ENCODE data around the gene SNX20. TPM values are rescaled to one million over a fixed set of nuclear protein-coding genes. Genes with fewer than 3 reads are reported as not detected.

SNX20 gene
- total RNA-seq, 2 experiments from 2014 or later = 64.8 to 65.3 TPM

- ATAC-seq (no peak), DNase-seq (no peak)
- no peaks in the 10 kb centered on the region for H3K27me3 Mint-ChIP-seq (ENCODE audit: low read depth)
- ChIA-PET POLR2A (no interaction called here), CTCF (interaction anchor here (1.3 to 1.9 kb wide), 2 partner anchors 14 to 165 kb away, joined by 4 to 6 read pairs; no protein-coding TSS in a partner anchor)
- no peaks in the 10 kb centered on the region for H3K9me3 Mint-ChIP-seq (ENCODE audit: insufficient read depth)
- H3K27ac Mint-ChIP-seq = no peak overlapping the region
- no peak overlapping the region for H3K4me3 Mint-ChIP-seq
- peaks cover 2% of the 10 kb centered on the region for H3K4me1 Mint-ChIP-seq (ENCODE audit: low read depth)
- no peaks in the 10 kb centered on the region for H3K36me3 Mint-ChIP-seq (ENCODE audit: low read depth)
Observed at GRCh38 chr16:50640919-50641817, 39.9 kb downstream of the SNX20 start.

- no peak for ATAC-seq
- no peaks in the 10 kb centered on the region for H3K9me3 Mint-ChIP-seq (ENCODE audit: insufficient read depth)
- H3K27ac Mint-ChIP-seq = no peak overlapping the region
- H3K36me3 Mint-ChIP-seq (ENCODE audit: low read depth) = no peaks in the 10 kb centered on the region
- no peak overlapping the region for H3K4me3 Mint-ChIP-seq
- DNase-seq = no peak
- no peaks in the 10 kb centered on the region for H3K27me3 Mint-ChIP-seq (ENCODE audit: low read depth)
- CTCF ChIA-PET = interaction anchor here (1.3 to 1.9 kb wide), 2 partner anchors 25 to 166 kb away, joined by 4 to 8 read pairs; no protein-coding TSS in a partner anchor
- peaks cover 4% of the 10 kb centered on the region for H3K4me1 Mint-ChIP-seq (ENCODE audit: low read depth)
- POLR2A ChIA-PET = no interaction called here
Observed at GRCh38 chr16:50640391-50640790, 40.7 kb downstream of the SNX20 start.

DNA sequence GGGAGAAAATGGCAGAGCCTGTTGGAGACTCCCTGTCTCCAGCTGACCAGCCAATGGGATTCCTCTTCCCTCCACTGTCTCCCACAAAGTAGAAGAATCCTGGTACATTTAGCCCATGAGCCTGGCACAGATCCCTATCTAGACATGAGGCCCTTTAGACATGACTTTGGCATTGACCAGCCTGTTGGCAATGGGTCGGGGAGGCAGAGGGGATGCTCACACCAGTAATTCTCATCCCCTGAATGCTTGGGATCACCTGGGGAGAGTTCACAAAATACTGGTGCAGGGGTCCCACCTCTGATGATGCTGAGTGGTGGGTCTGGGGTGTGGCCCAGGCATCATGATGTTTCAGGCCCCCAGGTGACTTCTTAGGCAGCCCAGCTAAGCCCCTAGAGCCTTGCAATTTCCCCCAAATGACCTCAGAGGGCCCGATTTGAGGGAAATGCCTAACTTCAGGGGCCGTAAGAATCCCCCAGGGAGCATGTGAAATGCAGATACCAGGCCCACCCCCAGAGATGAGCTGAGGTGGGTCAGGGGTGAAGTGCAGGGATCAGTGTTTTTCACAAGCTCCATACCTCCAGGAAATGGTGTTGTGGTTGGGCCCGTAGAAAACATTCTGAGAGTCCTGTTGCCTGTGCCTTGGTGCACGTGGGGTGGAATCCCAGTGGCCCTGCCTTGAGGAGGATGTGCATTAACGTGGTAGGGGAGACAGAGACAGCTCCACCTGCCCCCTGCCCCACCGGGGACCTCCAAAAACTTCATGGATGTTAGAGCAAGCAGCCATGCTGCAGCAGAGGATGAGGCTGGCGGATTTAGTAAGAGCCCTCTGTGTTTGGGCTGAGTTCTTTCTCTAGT lies 42.1 kb downstream of the SNX20 start:
- DNase-seq (no peak), ATAC-seq (no peak)
- Mint-ChIP-seq H3K9me3 (ENCODE audit: insufficient read depth) (no peaks in the 10 kb centered on the region), H3K27me3 (ENCODE audit: low read depth) (no peaks in the 10 kb centered on the region), H3K27ac (no peak overlapping the region), H3K36me3 (ENCODE audit: low read depth) (no peaks in the 10 kb centered on the region), H3K4me3 (no peak overlapping the region), H3K4me1 (ENCODE audit: low read depth) (peaks cover 4% of the 10 kb centered on the region)
- CTCF ChIA-PET = interaction anchor here (1.9 kb wide), 1 partner anchor 27 kb away, joined by 8 read pairs; no protein-coding TSS in a partner anchor
- POLR2A ChIA-PET = no interaction called here

DNA sequence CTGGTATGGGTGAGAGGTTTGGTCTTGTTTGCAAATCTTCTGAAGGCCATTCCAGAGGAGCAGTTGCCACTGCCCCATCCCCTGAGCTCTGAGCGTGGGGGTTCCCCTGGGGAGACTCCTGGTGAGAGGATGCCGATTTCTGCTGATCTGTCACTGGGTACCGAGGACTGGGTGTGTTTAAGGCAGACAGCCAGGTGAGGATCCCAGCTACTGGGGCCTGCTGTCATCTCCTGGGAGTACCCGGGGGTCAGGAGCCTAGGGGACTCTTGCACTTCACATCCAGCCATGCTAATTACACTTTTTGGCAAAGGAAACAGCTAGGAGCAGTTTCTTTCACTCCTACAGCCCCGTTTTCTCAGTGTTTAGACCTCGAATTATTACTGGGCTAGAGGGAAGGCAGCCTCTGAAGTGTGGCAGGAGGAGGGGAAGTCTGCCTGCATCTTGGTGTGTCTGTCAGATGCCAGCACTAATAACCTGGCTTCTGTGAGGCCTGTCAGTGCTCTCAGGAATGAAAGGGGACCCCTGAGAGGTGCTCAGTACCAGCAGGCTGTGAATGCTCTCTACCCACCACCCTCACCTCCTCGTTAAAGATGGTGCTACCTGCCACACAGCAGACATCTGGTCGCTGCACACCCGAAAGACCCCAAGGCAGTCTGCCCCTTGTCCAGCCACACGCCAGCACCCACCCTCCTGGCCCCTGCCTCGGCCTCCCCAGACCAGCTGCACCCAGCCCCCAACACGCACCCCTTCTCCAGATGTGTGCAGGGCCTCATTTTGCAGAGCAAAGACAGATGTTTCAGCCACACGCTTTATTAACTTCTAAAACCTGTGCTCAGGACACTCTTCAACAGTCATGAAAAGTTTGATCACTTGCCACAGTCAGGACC lies 43.2 kb downstream of the SNX20 start:
- Mint-ChIP-seq H3K9me3 (ENCODE audit: insufficient read depth) (no peaks in the 10 kb centered on the region), H3K27me3 (ENCODE audit: low read depth) (no peaks in the 10 kb centered on the region), H3K4me1 (ENCODE audit: low read depth) (peaks cover 4% of the 10 kb centered on the region), H3K27ac (no peak overlapping the region), H3K4me3 (no peak overlapping the region), H3K36me3 (ENCODE audit: low read depth) (no peaks in the 10 kb centered on the region)
- DNase-seq (no peak), ATAC-seq (no peak)
- POLR2A ChIA-PET = no interaction called here
- CTCF ChIA-PET = interaction anchor here (1.6 kb wide), 1 partner anchor 168 kb away, joined by 8 read pairs; no protein-coding TSS in a partner anchor

DNA sequence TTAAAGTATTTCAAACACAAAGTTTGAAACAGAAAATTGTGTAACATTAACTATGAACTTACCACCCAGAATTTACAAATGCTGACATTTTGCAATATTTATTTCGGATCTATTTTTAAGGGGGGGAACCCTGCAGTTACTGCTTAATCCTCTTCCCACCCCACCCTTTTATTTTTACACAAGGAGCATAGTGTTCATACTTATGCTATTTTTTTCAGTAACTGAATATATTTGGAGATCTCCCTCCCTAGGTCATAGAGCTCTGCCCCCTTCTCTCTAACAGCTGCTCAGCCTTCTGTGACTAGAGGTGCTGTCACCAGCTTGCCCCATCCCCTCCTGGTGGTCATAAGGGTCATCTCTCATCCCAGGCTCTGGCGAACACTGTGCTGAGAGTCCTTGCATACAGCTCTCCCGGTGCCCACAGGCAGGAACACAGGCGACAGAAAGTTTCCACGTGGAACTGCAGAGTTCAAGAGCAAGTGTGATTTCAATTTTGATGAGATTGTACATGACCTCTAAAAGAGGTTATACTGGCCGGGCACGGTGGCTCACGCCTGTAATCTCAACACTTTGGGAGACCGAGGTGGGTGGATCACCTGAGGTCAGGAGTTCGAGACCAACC lies 44.2 kb downstream of the SNX20 start:
- DNase-seq (no peak), ATAC-seq (no peak)
- H3K36me3 Mint-ChIP-seq (ENCODE audit: low read depth) = no peaks in the 10 kb centered on the region
- peaks cover 4% of the 10 kb centered on the region for H3K4me1 Mint-ChIP-seq (ENCODE audit: low read depth)
- POLR2A ChIA-PET = no interaction called here
- H3K4me3 Mint-ChIP-seq = no peak overlapping the region
- no peaks in the 10 kb centered on the region for H3K27me3 Mint-ChIP-seq (ENCODE audit: low read depth)
- CTCF ChIA-PET = interaction anchor here (1.0 to 1.6 kb wide), 3 partner anchors 28 to 170 kb away, joined by 3 to 8 read pairs (median 4); no protein-coding TSS in a partner anchor
- no peak overlapping the region for H3K27ac Mint-ChIP-seq
- no peaks in the 10 kb centered on the region for H3K9me3 Mint-ChIP-seq (ENCODE audit: insufficient read depth)

GRCh38 chr16:50635505-50636392 lies 45.4 kb downstream of the SNX20 start:
- CTCF ChIA-PET = interaction anchor here (0.9 to 1.6 kb wide), 5 partner anchors 9 to 171 kb away, joined by 3 to 8 read pairs (median 4); no protein-coding TSS in a partner anchor
- no peaks in the 10 kb centered on the region for H3K9me3 Mint-ChIP-seq (ENCODE audit: insufficient read depth)
- no peak overlapping the region for H3K27ac Mint-ChIP-seq
- H3K4me3 Mint-ChIP-seq = no peak overlapping the region
- peak; percentile 33 for ATAC-seq
- H3K27me3 Mint-ChIP-seq (ENCODE audit: low read depth) = no peaks in the 10 kb centered on the region
- H3K4me1 Mint-ChIP-seq (ENCODE audit: low read depth) = peaks cover 4% of the 10 kb centered on the region
- no peaks in the 10 kb centered on the region for H3K36me3 Mint-ChIP-seq (ENCODE audit: low read depth)
- POLR2A ChIA-PET = no interaction called here
- DNase-seq = peak; percentile 44

- DNase-seq (no peak), ATAC-seq (no peak)
- no peak overlapping the region for H3K27ac Mint-ChIP-seq
- H3K4me3 Mint-ChIP-seq = no peak overlapping the region
- H3K4me1 Mint-ChIP-seq (ENCODE audit: low read depth) = peaks cover 4% of the 10 kb centered on the region
- no peaks in the 10 kb centered on the region for H3K36me3 Mint-ChIP-seq (ENCODE audit: low read depth)
- no peaks in the 10 kb centered on the region for H3K9me3 Mint-ChIP-seq (ENCODE audit: insufficient read depth)
- POLR2A ChIA-PET = no interaction called here
- no peaks in the 10 kb centered on the region for H3K27me3 Mint-ChIP-seq (ENCODE audit: low read depth)
- CTCF ChIA-PET = interaction anchor here (0.9 to 1.5 kb wide), 3 partner anchors 10 to 172 kb away, joined by 3 to 8 read pairs (median 4); no protein-coding TSS in a partner anchor
Observed at GRCh38 chr16:50634947-50635346, 46.2 kb downstream of the SNX20 start.

GRCh38 chr16:50634090-50634489 lies 47.0 kb downstream of the SNX20 start:
- CTCF ChIA-PET = interaction anchor here (0.7 to 1.5 kb wide), 4 partner anchors 30 to 172 kb away, joined by 3 to 8 read pairs (median 4); no protein-coding TSS in a partner anchor

DNA sequence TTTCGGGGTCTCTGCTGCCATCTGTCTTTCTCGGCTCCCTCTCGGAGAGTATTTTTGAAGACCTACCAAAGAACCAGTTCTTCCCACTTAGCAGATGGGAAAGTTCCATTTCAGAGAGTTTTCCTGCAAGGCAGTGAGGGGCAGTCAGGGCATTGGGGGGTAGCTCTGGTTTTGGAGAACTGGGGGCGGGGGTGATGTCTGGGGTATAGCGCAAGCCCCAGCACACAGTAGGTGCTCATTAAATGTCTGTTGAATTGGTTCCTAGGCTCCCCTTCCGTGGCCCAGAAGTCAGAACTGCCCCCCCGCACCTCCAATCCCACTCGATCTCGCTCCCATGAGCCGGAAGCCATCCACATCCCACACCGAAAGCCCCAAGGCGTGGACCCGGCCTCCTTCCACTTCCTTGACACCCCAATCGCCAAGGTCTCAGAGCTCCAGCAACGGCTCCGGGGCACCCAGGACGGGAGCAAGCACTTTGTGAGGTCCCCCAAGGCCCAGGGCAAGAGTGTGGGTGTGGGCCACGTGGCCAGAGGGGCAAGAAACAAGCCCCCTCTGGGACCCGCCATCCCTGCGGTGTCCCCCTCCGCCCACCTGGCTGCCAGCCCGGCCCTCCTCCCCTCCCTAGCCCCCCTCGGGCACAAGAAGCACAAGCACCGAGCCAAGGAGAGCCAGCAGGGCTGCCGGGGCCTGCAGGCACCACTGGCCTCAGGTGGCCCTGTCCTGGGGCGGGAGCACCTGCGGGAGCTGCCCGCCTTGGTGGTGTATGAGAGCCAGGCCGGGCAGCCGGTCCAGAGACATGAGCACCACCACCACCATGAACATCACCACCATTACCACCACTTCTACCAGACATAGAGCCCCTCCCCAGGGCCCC lies 47.9 kb downstream of the SNX20 start:
- POLR2A ChIA-PET = no interaction called here
- ATAC-seq (no peak), DNase-seq (no peak)
- CTCF ChIA-PET = interaction anchor here (1.3 kb wide), 1 partner anchor 29 kb away, joined by 3 read pairs; no protein-coding TSS in a partner anchor
- Mint-ChIP-seq H3K4me3 (no peak overlapping the region), H3K36me3 (ENCODE audit: low read depth) (no peaks in the 10 kb centered on the region), H3K9me3 (ENCODE audit: insufficient read depth) (no peaks in the 10 kb centered on the region), H3K4me1 (ENCODE audit: low read depth) (peaks cover 3% of the 10 kb centered on the region), H3K27me3 (ENCODE audit: low read depth) (no peaks in the 10 kb centered on the region), H3K27ac (no peak overlapping the region)

More at GRCh38 chr16:50634090-50634489, 47.0 kb downstream of the SNX20 start:
- DNase-seq (no peak), ATAC-seq (no peak)
- no peaks in the 10 kb centered on the region for H3K27me3 Mint-ChIP-seq (ENCODE audit: low read depth)
- H3K4me1 Mint-ChIP-seq (ENCODE audit: low read depth) = peaks cover 2% of the 10 kb centered on the region
- no peak overlapping the region for H3K27ac Mint-ChIP-seq
- H3K36me3 Mint-ChIP-seq (ENCODE audit: low read depth) = no peaks in the 10 kb centered on the region
- POLR2A ChIA-PET = no interaction called here
- no peaks in the 10 kb centered on the region for H3K9me3 Mint-ChIP-seq (ENCODE audit: insufficient read depth)
- no peak overlapping the region for H3K4me3 Mint-ChIP-seq

Data from activated CD8-positive, alpha-beta T cell treated with anti-CD3 and anti-CD28 coated beads, Interleukin-2, amount 10 ng/mL, durations not matched to agents 7 days and 5 days (primary cell).